Progenitor cell of endocrine pancreas (in vitro differentiated cells): ENCODE measurements around the gene FBXL7. TPM values are rescaled to one million over a fixed set of nuclear protein-coding genes. Genes with fewer than 3 reads are reported as not detected.

ENCODE experiments used
- DNase-seq: peaks from one replicate; pipeline ENCODE4 v3.0.0; 2021; ENCODE audit warnings: low spot score; ENCODE audit not compliant: unreplicated experiment
- H3K27ac Mint-ChIP-seq: 2 replicates; pipeline ENCODE4 v1.8.0; 2021; ENCODE audit warnings: mild to moderate bottlenecking, moderate library complexity, mixed read lengths
- H3K27me3 Mint-ChIP-seq: 2 replicates; pipeline ENCODE4 v1.8.0; 2021; ENCODE audit warnings: mixed read lengths
- H3K36me3 Mint-ChIP-seq: 2 replicates; pipeline ENCODE4 v1.8.0; 2022; ENCODE audit warnings: mixed read lengths; ENCODE audit not compliant: insufficient read depth
- H3K4me1 Mint-ChIP-seq: 2 replicates; pipeline ENCODE4 v1.8.0; 2021; ENCODE audit warnings: low read depth, mixed read lengths
- H3K4me3 Mint-ChIP-seq: 2 replicates; pipeline ENCODE4 v1.8.0; 2021; ENCODE audit warnings: low read depth, mild to moderate bottlenecking, moderate library complexity, mixed read lengths
- H3K9me3 Mint-ChIP-seq: 2 replicates; pipeline ENCODE4 v1.8.0; 2021; ENCODE audit warnings: low read depth, mixed read lengths
- total RNA-seq: library from RNA; stranded (reverse); gene quantifications from 2 replicates; pipeline ENCODE4 v1.2.1, GENCODE V29; 2021
- TF ChIP-seq, protein P1 (sequence below): fragments of 200-600 bp; sonication (generic); IDR thresholded peaks from one replicate; pipeline ENCODE4 v1.5.0; 2021; ENCODE audit warnings: antibody characterized with exemption, mild to moderate bottlenecking; ENCODE audit not compliant: unreplicated experiment

FBXL7 gene
- total RNA-seq, 1 donor from 2014 or later: 15.4 TPM

DNA sequence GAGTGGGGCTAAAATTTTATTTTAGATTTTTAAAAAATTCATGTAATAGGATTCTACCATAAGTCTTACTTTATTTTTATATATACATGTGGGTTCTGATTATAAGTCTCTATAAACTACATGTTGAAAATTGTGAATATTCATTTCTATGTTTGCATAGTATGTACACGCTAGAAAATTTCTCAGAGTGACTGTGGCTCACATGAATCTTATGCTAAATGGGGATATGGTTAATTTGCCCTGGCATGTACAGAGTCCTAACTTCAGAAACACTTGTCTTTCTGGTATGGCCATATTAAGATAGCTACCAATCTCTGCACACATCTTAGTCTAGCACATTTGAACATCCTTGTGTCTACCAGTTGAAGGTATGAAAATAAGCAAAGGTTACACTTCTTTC, 154.8 kb downstream of the FBXL7 start:
- no peaks in the 10 kb centered on the region for H3K27me3 Mint-ChIP-seq
- H3K27ac Mint-ChIP-seq: no peak overlapping the region
- peaks cover 3% of the 10 kb centered on the region for H3K4me1 Mint-ChIP-seq
- TF ChIP-seq, protein P1, sequence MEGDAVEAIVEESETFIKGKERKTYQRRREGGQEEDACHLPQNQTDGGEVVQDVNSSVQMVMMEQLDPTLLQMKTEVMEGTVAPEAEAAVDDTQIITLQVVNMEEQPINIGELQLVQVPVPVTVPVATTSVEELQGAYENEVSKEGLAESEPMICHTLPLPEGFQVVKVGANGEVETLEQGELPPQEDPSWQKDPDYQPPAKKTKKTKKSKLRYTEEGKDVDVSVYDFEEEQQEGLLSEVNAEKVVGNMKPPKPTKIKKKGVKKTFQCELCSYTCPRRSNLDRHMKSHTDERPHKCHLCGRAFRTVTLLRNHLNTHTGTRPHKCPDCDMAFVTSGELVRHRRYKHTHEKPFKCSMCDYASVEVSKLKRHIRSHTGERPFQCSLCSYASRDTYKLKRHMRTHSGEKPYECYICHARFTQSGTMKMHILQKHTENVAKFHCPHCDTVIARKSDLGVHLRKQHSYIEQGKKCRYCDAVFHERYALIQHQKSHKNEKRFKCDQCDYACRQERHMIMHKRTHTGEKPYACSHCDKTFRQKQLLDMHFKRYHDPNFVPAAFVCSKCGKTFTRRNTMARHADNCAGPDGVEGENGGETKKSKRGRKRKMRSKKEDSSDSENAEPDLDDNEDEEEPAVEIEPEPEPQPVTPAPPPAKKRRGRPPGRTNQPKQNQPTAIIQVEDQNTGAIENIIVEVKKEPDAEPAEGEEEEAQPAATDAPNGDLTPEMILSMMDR: no peak
- no peak overlapping the region for H3K4me3 Mint-ChIP-seq
- peaks cover 1% of the 10 kb centered on the region for H3K36me3 Mint-ChIP-seq
- peaks cover 7% of the 10 kb centered on the region for H3K9me3 Mint-ChIP-seq
- no peak for DNase-seq

DNA sequence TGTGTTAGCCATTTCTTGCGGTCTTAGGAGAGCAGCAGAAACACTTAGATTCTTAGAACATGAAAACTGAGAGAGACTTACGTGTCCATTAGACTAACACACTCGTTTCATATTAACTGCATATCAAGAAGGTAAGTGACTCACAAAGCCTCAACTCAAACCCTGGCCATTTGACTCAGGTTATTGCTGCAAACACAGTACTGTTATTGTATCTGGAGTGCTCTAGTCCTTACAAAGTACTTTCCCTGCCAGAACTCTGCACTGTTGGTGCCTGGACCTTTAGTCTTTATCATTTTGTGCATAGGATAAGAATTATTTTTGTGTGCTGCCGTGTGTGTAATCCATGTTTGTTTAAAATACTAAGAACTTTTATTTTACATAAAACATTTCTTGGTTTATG, 155.7 kb downstream of the FBXL7 start:
- Mint-ChIP-seq H3K4me1 (peaks cover 3% of the 10 kb centered on the region), H3K4me3 (no peak overlapping the region), H3K36me3 (peaks cover 1% of the 10 kb centered on the region), H3K9me3 (peaks cover 7% of the 10 kb centered on the region), H3K27ac (no peak overlapping the region), H3K27me3 (no peaks in the 10 kb centered on the region)
- TF ChIP-seq, protein P1: no peak
- DNase-seq: no peak

DNA sequence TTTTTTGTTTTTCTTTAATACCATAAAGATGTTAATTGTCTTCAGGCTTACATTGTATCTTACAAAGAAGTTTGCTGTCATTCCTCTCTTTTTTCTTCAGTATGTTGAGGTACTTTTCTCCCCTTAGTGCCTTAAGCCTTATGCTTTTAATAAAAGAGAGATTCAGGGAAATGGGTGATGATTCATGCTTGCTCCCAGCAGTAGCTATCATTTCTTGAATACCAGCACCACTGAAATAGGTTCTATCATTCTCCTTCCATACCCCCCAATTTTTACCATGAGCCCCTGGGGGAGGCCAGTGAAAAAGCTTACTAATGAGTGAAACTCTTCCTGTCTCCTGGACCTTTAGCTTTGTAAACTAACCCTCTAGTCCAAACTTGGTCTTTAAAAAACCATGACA, 165.0 kb downstream of the FBXL7 start:
- Mint-ChIP-seq H3K9me3 (peaks cover 30% of the 10 kb centered on the region), H3K36me3 (peaks cover 4% of the 10 kb centered on the region), H3K27ac (no peak overlapping the region), H3K27me3 (no peaks in the 10 kb centered on the region), H3K4me3 (no peak overlapping the region), H3K4me1 (peaks cover 1% of the 10 kb centered on the region)
- DNase-seq: no peak
- TF ChIP-seq, protein P1: no peak

DNA sequence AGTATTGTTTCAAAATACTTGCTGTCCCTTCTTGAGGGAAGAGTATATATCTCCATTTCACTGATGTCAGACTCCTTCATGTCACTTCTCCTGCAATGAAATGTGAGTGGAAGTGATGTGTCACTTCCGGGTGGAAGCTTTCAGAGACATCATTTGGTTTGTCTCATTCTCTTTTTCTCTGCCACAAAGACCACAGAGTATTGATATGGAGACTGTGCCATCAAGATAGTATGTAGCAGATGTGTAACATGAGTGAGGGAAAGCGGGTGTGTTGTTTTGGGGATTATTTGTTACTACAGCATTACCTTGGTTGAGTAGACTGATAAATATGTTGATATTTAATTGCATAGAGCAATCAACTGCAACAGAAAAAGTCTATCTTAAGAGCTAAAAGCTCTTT, 169.8 kb downstream of the FBXL7 start:
- Mint-ChIP-seq H3K36me3 (peaks cover 2% of the 10 kb centered on the region), H3K27ac (no peak overlapping the region), H3K4me3 (no peak overlapping the region), H3K4me1 (peaks cover 9% of the 10 kb centered on the region), H3K27me3 (no peaks in the 10 kb centered on the region), H3K9me3 (peaks cover 6% of the 10 kb centered on the region)
- DNase-seq: no peak
- TF ChIP-seq, protein P1: no peak

DNA sequence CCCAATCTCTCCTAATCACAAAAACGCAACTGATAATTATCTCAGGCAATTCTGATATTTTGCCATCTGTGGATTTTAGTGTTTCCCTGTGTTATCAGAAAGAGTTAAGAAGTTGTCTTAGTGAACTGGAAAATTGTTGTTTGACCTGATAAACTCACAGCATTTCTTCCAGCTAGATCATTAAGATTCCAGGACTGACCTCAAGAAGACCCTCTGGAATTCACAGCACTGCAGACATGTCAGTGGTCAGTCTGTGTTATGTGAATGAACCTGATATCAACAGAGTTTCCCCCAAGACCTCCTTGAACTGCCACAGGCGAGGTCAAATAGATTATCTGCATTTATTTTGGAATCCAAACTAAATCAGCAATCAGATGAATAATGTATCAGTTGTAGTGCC, 174.7 kb downstream of the FBXL7 start:
- H3K4me1 Mint-ChIP-seq: peaks cover 10% of the 10 kb centered on the region
- no peak for DNase-seq
- no peak overlapping the region for H3K27ac Mint-ChIP-seq
- H3K27me3 Mint-ChIP-seq: no peaks in the 10 kb centered on the region
- TF ChIP-seq, protein P1: no peak
- H3K36me3 Mint-ChIP-seq: no peaks in the 10 kb centered on the region
- H3K4me3 Mint-ChIP-seq: no peak overlapping the region
- no peaks in the 10 kb centered on the region for H3K9me3 Mint-ChIP-seq
